Muscle of back (tissue), 11 donors: ENCODE data around the gene ELANE. TPM values are rescaled to one million over a fixed set of nuclear protein-coding genes. Genes with fewer than 3 reads are reported as not detected.
A peak's percentile ranks its signal among the peaks of the same experiment; 100 is the strongest.
"Not testable (repeated sequence)": the region's sequence is repeated elsewhere in the genome, so short reads cannot be mapped to it uniquely, and the experiment has no call there.

Experiments
- DNase-seq, 3 donors: peaks; one replicate each; pipeline versions ENCODE4 v3.0.0 to v3.0.0-alpha.2; 2013
- polyA plus RNA-seq, 10 donors: library from polyadenylated mRNA; unstranded; fragments of 120-200 nt; gene quantifications; one replicate each; pipeline ENCODE4 v1.2.1, GENCODE V29; 2013; ENCODE audit not compliant: insufficient read length in 10 of 10

The ELANE gene
- polyA plus RNA-seq, 10 donors, result 0.22 to 2.3 (median 0.60) TPM

DNA sequence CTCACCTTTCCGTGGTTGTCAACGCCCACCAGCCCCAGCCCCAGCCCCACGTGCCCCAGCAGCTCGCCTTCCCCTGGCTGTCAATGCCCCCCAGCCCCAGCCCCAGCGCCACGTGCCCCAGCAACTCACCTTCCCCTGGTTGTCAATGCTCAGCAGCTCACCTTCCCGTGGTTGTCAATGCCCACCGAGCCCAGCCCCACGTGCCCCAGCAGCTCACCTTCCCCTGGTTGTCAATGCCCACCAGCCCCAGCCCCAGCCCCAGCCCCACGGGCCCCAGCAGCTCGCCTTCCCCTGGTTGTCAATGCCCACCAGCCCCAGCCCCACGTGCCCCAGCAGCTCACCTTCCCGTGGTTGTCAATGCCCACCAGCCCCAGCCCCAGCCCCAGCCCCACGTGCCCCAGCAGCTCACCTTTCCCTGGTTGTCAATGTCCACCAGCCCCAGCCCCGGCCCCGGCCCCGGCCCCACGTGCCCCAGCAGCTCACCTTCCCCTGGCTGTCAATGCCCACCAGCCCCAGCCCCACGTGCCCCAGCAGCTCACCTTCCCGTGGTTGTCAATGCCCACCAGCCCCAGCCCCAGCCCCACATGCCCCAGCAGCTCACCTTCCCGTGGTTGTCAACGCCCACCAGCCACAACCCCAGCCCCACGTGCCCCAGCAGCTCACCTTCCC is 26.0 kb downstream of the ELANE start:
- not testable (repeated sequence) for DNase-seq

DNA sequence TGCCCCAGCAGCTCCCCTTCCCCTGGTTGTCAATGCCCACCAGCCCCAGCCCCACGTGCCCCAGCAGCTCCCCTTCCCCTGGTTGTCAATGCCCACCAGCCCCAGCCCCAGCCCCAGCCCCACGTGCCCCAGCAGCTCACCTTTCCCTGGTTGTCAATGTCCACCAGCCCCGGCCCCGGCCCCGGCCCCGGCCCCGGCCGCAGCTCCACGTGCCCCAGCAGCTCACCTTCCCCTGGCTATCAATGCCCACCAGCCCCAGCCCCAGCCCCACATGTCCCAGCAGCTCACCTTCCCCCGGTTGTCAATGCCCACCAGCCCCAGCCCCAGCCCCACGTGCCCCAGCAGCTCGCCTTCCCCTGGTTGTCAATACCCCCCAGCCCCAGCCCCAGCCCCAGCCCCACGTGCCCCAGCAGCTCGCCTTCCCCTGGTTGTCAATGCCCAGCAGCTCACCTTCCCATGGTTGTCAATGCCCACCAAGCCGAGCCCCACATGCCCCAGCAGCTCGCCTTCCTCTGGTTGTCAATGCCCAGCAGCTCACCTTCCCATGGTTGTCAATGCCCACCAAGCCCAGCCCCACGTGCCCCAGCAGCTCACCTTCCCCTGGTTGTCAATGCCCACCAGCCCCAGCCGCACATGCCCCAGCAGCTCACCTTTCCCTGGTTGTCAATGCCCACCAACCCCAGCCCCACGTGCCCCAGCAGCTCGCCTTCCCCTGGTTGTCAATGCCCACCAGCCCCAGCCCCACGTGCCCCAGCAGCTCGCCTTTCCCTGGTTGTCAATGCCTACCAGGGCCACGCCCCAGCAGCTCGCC is 26.9 kb downstream of the ELANE start:
- DNase-seq, result not testable (repeated sequence)

DNA sequence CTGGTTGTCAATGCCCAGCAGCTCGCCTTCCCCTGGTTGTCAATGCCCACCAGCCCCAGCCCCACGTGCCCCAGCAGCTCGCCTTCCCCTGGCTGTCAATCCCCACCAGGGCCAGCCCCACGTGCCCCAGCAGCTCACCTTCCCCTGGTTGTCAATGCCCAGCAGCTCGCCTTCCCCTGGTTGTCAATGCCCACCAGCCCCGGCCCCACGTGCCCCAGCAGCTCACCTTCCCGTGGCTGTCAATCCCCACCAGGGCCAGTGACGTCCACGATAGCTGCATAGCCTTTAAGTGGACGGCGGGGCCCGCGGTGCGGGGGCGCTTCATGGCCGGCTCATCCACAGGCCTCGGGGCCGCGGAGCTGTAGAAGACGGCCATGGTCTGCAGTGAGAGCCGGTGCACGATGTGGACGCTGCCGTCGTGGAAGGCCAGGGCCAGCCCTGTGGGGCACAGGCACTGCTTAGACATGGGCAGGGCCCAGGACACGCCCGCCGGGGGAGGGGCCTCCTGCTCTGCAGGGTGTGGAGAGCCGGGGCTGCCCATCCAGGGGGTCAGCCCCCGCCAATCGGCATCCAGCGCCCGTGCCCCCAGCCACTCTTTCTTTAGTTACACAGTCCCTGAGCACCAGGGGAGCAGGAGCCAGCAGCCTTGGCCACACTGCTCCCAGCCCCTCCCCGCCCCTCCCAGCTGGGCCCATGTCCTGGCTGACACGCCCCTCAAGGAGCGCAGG is 27.8 kb downstream of the ELANE start:
- no peak for DNase-seq

DNA sequence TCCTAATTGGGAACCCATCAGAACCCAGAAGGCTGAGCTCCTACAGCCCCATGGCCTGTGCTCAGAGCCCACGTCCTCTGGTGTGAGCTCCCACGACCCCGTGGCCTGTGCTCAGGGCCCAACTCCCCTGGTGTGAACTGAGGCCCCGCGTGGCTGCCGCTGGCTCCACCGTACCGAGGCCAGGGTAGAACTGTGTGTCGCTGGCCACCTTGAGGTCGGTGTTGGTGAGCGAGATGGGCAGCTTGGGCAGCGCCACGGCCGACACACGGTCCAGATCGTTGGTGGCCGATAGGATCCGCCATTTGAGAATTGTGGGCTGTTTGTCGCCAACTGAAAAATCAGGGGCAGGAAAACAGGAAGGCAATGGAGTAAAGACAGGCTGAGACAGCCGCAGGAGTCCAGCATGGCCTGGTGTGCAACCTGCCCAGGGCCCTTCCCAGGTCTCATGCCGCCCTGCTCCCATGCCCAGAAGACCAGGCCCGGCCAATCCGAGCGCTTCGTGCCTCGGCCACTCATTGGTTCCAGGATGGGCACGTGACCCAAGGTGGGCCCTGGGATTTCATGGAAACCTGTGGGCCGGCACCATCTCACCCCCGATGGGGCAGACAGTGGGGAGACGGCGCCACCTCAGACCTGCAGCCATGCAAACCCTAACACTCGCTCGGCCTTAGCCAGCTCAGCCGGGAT is 29.4 kb downstream of the ELANE start:
- DNase-seq, result no peak

DNA sequence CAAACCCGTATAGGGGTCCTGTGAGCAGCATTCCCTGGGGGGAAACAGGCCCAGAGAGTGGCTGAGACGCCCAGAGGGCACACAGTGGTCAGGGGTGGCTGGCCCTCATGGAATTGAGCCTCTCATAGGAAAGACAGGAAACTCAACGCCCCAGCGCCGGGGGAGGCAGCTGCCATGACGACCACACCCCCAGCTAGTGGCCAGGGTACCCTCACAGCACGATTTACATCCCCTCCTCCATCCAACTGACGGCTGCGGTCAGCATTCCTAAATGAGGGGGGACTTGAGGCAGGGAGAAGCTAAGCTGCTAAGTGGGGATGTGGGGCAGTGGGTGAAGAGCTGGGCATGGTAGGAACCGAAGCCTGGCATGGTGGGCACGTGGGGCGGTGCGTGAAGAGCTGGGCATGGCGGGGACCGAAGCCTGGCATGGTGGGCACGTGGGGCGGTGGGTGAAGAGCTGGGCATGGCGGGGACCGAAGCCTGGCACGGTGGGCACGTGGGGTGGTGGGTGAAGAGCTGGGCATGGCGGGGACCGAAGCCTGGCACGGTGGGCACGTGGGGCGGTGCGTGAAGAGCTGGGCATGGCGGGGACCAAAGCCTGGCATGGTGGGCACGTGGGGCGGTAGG is 30.9 kb downstream of the ELANE start:
- DNase-seq, result no peak

DNA sequence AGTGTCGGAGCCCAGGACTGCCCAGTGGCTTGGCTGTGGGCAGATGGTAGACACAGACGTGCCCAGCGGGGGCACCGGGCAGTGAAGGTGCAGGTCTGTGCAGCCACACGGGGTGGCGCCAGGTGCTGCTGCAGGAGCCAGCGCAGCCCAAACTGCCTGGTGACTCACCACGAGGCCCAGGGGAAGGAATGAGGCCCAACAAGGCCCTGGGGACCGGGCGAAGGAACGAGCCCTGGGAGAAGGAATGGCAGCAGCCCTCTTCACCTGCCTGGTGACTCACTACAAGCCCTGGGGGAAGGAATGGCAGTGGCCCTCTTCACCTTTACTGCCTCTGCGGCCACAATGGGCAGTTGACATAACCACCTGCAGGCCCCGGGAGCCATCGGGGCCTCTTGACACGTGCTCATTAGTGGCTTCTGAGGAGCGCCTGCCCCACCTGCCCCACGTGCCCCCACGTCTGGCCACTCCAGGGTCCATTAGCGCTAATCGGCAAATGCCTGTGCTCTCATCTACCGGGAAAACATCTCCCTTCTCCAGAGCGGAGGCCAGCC is 31.6 kb downstream of the ELANE start:
- DNase-seq, result no peak

DNA sequence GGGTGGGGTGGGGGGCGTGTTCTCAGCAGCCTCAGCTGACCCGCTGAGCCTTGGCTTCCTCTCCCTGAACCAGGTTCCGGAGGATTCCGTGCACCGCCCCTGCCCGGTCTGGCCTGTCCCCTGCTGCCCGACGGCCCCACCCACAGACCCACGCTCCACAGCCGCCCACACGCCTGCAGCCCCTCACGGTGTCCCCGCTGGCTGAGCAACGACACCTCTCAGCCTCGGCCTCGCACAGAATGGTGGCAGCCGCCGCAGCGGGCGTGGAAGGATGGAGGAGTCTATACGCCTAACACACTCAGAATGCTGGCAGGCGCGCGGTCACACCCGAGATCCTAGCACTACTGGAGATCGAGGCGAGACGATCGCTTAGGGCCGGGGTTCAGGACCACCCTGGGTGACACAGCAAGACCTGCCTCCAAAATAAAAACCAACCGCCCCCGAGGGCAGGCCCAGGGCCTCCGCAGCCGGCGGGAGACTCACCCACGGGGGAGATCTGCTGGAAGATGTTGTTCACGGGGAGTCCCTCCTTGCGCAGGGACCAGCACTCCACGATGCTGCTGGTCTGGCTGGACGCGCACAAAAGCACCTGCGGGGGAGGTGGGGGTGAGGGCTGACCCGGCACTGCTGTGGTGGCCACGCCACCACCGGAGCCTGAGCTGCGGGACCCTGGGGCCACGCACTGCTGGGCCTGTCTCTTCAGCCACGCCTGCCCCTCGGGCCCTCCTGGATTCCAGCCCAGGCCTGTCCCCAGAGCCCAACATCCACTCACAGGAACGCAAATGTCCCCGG is 32.5 kb downstream of the ELANE start:
- no peak for DNase-seq

DNA sequence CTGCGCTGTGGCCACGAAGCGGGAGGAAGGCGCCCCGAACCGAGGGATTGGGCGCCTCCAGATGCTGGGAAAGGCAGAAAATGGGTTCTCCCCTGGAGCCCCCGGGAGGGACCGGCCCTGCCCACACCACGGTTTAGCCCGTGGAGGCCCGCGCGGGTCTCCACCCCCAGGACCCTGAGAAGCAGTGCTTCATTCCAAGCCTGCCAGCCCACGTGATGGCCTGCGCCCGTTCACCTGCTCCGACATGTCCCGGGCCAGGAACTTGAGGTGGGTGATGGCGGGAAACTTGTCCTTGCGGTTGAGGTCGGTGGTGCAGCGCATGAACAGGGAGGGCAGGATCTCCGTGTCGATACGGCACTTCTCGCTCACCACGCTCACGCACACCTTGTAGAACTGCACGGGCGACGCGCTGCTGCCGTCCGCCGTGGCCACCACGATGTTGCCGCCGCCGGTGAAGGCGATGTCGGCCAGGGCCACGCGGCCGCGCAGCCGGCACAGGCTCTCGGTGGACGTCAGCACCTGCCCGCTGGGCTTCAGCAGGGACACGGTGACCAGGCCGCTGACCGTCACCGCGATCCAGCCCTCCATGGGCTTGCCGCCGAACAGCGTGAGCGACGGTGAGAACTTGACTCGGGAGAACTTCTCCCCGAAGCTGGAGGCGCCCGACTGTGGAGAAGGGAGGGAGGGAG is 33.6 kb downstream of the ELANE start:
- no peak for DNase-seq

DNA sequence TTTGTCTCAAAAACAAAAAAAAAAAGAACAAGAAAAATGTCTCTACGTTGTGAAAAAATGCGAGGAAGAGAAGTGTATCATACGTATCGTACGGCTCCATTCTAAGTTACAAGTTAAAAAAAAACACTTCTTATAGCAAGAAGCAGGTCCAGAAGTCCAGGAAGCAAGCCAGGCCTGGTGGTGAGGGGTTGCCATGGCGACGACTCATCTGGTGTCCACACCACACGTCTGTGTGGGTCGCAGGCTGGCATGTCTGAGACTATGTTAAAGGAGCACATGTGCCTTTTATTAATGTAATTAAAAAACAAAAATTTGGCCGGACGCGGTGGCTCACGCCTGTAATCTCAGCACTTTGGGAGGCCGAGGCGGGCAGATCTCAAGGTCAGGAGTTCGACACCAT is 35.0 kb downstream of the ELANE start:
- DNase-seq, result no peak

DNA sequence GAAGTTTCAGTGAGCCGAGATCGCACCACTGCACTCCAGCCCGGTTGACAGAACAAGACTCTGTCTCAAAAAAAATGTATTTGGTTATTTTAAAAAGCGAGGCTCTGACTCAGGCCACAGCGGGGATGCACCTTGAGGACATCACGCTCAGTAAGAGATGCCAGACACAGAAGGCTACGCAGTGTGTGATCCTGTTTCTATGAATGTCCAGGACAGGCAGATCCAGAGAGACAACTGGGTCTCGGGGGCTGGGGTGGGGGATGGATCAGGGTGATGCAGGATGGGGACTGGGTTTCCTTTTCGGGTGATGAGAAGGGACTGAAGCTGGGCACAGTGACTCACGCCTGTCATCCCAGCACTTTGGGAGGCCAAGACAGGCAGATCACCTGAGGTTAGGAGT is 35.5 kb downstream of the ELANE start:
- no peak for DNase-seq

DNA sequence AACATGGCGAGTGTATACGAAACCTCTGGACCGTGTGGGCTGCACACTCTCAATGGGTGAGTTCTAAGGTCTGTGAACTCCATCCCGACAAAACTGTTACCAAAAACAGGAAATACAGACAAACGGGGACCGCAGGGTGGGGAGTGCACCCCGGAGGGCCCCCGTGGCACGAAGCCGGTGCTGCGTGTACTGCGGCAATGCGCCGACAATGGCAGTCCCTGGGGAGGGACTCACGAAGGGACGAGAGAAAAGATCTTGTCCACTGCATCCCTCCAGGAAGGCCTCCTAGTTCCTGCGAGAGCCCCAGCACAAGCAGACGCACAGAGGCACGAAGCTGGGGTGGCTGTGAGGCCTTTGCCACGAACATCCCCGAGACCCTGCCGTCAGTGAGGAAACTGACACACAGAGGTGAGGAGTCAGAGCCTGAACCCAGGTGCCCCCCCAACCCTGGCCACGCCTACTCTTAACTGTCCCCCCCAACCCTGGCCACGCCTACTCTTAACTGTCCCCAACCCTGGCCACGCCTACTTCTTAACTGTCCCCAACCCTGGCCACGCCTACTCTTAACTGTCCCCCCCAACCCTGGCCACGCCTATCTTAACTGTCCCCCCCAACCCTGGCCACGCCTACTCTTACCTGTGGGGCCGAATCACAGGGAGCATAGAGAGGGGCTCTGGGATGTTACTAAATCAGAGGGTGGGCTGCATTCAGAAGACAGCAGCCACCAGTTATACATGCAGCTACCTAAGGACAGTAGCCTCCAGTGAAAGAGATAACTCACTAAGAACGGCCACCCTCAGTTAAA is 36.7 kb downstream of the ELANE start:
- no peak for DNase-seq

DNA sequence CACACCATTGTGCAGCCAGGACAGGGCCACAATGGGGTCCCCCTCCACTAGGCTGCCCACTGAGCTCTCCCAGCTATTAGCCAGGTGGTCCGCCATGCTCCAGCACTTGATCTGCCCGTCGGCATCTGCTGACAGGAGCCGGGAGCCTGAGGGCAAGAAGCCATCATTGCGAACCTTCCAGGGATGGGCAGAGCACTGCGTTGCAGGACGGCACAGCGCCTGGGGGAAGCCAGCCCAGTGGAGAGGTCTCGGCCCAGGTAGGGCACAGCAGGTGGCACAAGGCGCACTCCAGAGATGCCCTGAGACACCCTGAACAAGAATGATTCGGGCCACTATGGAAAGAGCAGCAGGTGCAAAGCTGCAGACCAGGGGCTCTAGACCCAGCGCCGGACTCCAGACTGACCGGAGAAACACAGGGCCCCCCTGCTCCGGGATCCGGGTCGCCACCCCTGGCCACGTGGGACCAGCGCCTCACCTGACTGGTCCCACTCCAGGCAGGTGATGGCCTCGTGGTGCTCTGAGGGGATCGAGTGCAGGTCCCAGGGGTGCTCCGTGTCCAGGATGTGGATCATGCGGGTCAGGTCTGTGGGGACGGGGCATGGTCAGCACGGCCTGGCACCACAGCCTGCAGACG is 37.7 kb downstream of the ELANE start:
- DNase-seq, result no peak

DNA sequence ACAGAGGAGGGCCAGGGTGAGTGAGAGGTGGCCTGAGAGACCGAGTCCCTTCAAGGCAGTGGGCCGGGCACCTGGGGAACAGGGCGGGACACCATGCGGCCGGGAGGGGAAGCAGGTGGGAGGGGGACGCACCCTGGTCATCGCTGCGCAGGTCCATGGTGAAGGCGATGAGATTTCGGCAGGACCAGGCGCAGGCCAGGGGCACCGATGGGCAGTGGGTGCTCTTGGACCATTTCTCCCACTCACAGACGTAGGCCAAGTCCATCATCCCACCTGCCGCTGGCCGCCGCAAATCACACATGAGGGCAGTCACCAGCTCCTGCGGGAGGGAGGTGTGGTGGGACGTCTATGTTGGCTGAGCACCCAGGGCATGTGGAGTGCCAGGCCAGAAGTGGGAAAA is 38.7 kb downstream of the ELANE start:
- no peak for DNase-seq

DNA sequence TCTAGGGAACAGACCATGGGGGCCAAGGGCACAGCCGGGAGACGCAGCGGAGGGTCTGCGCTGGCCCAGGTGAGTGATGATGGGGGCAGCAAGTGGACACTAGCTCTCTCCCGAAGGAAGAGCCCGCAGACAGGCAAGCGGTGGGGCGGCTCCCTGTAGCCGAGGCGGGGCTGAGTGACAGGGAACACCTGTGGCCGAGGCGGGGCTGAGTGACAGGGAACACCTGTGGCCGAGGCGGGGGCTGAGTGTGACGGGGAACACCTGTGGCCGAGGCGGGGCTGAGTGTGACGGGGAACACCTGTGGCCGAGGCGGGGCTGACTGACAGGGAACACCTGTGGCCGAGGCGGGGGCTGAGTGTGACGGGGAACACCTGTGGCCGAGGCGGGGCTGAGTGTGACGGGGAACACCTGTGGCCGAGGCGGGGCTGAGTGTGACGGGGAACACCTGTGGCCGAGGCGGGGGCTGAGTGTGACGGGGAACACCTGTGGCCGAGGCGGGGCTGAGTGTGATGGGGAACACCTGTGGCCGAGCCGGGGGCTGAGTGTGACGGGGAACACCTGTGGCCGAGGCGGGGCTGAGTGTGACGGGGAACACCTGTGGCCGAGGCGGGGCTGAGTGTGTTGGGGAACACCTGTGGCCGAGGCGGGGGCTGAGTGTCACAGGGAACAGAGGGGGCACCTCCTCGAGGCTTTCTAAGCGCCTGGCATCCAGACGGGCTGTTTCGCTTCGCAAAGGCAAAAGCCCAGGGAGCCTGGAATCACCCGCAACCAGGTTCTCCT is 39.5 kb downstream of the ELANE start:
- not testable (repeated sequence) for DNase-seq

DNA sequence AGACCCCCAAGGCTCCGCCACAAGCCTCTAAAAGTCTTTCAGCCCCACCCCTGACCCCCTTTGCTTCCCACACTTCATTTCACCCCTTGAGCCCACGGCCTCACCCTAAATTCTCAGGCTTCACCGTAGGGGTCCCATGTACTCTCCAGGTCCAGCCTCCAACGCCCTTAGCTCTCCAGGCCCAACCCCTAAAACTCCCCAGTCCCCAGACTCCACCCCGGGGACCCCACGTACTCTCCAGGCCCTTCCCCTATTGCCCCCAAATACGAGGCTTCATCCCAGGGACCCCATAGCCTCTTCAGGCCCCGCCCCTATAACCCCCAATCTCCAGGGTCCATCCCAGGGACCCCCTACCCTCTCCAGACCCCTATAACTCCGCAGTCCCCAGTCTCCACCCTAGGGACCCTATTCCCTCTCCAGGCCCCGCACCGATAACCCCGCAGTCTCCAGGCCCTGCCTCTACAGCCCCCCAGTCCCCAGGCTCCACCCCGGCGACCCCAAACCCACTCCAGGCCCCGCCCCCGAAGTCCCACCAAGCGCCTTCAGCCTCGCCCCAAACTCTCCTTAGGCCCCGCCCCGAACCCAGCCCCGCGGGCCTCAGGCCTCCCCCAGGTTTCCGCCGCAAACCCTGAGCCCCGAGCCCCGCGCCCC is 40.3 kb downstream of the ELANE start:
- DNase-seq, result peak in 1 of 3 donors; percentile 37

DNA sequence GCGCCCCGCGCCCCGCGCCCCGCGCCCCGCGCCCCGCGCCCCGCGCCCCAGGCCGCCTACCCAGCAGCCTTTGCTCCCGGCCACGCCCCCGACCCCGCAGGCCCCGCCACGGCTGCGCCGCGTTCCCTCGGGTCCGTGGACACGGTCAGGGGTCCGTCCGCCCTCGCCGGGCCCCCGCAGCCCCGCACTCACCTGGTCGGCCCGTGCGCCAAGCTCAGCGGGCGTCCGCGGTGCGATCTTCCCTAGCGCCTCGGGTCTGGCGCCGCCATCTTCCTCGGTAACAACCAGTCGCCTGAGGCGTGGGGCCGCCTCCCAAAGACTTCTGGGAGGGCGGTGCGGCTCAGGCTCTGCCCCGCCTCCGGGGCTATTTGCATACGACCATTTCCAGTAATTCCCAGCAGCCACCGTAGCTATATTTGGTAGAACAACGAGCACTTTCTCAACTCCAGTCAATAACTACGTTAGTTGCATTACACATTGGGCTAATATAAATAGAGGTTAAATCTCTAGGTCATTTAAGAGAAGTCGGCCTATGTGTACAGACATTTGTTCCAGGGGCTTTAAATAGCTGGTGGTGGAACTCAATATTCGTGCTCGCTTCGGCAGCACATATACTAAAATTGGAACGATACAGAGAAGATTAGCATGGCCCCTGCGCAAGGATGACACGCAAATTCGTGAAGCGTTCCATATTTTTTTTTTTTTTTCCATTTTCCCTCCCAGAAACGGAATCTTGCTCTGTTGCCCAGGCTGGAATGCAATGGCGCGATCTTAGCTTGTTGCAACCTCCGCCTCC is 41.0 kb downstream of the ELANE start, which contains the start of the genes MED16 and RNU6-9:
TSS of gene MED16 (minus strand) at position 294 of the 796 bp plus-strand sequence. CDS start 2,056 bp downstream, outside the sequence.
TSS of gene RNU6-9 (plus strand) at position 591 of the 796 bp plus-strand sequence.
- peak; percentile 93 to 98 (median 96) for DNase-seq
